Esophagus mucosa (tissue), 1 donor: ENCODE measurements around the gene WRNIP1. TPM values are rescaled to one million over a fixed set of nuclear protein-coding genes. Genes with fewer than 3 reads are reported as not detected.

Source experiments
- ATAC-seq: fragments of 200-7000 bp; cut with Tn5 transposase; one replicate; pipeline ENCODE4 v1.9.1; 2020
- total RNA-seq: library from RNA; stranded (reverse); gene quantifications from one replicate; pipeline ENCODE4 v1.2.4, GENCODE V29; 2023
- donor health status: DM: yes; HTN: yes; CAD: no.

Gene WRNIP1
- 41.2 TPM for total RNA-seq

DNA sequence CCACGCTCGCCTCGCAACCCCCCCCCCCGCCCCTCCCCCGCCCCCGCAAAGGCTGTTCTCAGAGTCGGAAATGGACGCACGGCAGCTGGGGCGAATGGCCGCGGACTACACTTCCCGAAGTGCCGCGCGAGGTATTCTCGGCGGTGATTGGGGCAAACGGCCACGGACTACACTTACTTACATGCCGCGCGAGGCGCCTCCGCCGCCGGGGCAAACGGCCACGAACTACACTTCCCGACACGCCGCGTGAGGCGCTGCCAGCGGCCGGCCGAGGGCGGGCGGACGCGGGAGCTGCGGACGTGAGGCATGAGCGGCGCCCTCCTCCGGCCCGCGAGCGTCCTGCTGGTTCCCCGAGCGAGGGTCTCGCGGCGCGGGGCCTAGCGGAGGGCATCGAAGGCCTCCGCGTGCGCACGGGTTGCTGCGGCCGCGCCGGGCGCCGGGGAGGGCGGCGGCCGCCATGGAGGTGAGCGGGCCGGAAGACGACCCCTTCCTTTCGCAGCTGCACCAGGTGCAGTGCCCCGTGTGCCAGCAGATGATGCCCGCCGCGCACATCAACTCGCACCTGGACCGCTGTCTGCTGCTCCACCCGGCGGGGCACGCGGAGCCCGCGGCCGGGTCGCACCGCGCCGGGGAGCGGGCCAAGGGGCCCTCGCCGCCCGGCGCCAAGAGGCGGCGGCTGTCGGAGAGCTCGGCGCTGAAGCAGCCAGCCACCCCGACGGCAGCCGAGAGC is at the start of gene WRNIP1:
WRNIP1 (plus strand) TSS at position 228 of the 730 bp plus-strand sequence; CDS start at position 458, 230 bp downstream.
- peak; percentile 94 for ATAC-seq

DNA sequence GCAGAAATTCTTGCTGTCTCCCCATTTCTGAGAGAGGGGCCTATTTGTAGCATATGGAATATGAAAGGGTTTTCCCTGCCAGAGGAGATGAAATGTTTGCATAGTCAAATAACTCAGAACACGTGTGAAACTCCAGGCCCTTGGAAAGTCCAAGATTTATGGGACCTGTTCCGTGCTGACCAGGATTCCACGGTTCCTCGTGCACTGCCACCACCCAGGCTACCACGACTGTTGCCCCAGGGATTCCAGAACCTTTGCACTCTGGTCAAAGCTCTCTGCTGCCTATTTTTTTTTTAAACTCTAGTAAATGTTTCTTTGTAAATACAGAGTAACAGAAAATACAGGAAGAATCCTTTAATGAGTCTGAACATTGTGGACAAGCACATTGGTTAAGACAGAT is 49.5 kb upstream of the WRNIP1 start:
- ATAC-seq: no peak

DNA sequence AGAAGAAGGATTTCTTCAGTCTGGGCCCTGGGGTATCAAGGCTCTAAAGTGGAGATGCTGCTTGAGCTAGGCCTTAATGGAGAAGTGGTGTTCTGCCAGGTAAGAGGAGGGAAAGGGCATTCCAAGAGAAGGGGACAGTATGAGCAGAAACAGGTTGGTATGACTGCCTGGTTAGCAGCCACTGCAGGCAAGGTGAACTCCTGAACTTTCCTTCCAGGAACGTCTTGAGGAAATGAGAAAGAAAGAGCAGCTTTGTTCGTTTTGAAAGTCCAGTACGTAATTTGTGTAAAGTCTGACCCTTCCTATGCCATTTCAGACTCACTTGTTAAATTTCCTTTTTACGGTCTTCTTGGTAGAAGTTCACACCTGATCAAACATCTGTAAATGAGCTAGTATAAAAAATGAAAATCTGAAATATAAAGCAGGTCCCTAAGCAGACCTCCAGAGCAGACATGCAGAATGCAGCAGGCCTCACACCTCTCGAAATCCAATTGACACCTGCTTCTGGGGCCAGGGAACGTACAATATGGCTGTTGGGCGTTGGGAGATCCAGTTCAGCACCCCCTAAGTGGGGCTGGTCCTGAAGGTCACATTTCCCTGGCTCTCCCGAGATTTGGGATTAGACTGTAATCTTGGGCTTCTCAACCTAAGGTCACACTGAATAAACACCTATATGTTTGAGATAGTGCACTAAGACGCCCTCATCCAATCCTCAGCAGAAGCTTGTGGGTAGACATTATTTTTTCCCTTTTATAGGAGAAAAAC is 48.1 kb upstream of the WRNIP1 start:
- no peak for ATAC-seq

DNA sequence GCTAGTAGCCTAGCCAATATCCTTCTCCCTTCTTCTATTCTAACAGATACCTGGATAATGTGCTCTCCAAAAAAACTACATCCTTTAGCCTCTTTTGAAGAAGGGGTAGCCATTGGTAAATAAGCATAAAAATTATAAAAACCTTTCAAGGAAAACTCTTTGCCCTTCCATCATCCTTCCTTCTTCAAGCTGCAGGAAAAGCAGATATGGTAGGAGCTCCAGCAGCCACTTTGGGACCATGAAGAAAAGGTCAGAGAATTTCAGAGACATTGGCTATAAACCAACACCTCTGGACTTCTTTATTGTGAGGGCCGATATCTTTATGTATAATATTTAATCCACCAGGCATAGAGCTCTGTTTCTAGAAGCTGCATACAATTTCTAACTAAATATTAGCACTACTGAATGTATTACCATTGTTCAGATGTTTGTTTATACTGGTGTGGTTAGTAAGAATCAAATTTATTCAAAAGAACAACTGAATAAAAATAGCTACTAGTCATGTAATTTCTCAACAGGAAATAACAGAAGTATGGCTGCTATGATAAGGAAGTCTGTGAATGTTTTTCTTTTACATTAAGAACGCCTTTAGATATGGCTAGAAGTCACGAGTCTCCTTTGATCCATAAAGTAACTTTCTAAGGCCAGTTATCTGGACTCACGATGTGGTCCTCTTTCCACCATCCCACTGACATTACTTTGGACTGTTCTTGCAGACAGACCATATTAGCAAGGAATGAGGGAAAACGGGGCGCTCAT is 46.7 kb upstream of the WRNIP1 start:
- no peak for ATAC-seq

DNA sequence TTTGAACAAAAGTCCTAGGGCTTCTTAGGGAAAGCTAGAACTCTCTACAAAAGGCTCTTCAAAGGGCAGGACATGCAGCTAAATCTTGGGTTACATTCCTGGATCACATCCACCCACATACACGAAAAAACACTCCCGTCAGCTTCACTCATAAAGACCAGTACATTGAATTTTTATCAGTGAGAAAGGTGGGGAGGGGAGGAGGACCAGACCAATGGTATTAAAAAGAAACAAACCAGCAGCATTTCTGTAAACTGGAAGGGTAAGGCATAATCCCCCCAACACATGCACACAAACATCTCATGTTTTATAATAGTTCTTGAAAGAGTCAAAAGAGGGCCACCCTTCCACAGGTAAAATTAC is 46.1 kb upstream of the WRNIP1 start:
- ATAC-seq: no peak

DNA sequence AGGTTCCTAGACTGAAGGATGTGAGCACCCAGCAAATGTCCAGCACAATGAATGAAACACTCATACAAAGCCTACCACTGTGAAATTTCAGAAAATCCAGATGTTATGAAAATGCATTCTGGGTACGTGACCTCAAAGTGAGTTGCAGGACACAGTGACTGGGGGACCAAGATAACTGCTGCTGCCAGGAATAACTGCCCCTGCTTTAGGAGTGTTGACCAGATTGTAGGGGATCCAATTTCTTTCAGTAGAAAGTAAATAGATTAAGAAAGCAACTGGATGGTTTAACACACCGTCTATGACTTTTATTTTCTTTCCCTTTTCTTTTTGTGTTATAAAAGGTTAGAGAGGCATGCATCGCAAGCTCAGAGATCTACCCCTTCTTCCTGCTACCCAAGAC is 44.0 kb upstream of the WRNIP1 start:
- no peak for ATAC-seq

DNA sequence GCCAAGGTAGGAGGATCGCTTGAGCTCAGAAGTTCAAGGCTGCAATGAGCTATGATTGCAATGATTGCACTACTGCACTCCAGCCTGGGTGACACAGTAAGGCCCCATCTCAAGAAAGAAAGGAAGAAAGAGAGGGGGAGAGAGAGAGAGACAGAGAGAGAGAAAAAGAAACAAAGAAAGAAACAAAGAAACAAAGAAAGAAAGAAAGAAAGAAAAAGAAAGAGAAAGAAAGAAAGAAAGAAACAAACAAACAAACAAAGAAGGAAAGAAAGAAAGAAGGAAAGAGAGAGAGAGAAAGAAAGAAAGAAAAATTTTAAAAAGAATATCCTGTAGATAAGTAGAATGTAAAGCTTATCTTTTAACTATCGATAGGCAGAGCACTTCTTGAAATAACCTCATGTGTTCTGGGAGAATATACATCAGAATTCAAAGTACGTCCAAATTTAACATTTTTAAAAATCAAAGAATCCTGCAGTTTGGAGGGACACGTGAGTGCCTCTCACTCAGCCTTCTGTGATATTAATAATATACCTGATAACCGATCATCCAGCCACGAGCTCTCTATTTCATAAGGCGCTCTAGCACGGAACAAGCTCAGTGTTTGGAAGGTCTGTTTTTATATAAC is 39.7 kb upstream of the WRNIP1 start:
- no peak for ATAC-seq

DNA sequence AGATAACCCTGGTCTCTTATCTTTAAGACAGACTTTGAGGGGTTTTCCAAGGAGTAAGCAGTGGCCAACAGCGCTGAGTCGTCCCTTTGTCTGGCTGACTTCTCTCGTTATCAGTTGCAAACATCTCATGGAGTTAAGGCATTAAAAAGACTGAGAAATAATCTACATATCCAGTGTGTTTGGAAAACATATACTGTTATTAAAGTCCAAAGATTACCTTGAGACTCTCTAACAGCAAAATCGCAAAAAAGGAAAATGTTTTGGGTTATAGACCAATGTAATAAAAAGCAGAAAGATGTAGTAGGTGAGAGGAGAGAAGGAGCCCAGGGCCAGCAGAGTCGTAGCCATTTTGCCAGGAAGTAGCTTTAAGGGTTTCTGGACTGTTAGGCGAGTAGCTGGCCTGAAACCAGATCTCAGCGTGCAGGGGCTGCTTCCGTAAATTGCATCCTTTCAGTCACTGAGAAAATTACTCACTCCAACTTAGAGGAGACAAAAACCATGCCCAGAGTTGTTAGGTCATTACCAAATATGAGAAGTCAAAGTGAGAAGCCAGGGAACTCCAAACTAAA is 39.1 kb upstream of the WRNIP1 start:
- ATAC-seq: no peak

DNA sequence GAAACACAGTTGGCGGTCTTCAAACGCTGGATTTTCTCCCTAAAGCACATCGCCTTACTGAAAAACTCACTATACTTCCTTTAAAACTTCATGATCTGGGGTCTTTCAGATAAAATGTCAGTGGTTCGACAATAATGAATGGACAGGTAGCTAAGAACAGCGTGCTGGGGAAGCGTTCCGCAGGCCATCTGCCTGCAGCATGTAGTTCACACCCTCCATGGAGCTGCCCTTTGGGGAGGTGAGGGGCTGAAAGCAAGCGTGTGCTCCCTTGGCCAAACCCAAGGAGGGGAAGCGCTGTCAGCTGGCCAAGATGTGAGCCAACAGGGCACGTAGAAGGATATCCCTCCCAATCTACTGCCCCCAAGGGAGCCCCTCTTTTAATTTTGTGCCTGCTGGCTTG is 35.3 kb upstream of the WRNIP1 start:
- ATAC-seq: no peak

DNA sequence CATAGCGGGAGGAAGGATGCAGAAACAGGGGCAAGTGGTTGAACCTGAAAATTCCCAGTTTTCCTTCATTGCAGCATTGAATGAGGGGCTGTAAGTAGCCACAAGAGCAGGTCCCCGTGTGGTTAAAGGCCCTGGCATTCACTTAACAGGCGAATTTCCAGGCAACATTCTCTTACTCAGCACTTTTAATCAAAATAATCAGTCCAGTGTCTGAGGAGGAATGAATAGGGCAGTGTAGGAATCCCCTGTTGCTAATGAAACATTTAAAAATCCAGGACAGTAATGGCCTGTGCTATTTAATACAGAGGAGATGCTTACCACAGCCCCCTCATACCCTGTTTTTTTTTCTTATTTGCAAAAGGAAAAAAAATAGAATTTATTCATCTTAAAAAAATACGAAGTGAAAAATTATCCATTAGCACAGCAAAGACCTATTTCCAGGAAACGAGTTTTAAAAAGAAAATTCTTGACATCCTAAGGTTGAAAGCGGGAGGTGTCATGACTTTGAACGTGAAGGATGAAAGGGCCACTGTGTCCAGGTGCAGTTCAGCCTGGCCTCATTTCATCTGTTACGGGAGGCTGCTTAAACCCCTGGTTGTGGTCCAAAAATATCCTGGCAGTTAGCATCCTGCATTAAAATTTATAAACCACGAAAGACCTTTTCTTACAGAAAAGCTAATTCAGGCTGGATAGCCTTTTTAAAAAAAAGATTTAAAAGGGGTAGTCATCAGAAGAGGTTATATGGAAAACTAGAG is 34.7 kb upstream of the WRNIP1 start:
- ATAC-seq: no peak

DNA sequence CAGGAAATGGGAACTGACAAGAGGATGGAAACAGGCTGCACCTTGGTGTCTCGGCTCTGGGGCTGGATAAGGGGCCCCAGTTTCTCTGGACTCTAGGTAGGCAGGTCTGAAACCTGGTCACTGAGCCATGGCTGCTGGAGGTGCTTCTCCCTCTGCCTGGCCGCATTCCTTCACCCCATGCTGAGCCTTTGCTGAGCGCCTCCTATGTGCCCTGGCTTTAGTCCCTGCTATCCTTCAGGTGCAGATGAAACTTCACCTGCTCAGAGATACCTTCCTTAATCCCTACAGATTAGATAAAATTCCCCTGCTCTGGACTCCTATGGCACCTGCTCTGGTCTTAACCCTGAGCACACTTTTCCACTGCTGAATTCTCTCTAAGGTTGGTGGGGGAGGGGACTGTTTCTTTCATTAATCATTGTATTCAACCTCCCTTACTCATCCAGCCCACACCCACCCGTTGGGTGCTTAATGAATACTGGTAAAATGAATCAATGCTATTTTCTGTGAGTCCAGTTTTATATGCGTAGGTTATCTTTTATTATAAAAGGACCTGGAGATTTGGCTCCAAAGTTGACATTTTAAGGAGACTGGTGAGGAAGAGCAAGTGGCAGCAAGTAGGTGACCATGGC is 33.8 kb upstream of the WRNIP1 start:
- ATAC-seq: peak; percentile 45

DNA sequence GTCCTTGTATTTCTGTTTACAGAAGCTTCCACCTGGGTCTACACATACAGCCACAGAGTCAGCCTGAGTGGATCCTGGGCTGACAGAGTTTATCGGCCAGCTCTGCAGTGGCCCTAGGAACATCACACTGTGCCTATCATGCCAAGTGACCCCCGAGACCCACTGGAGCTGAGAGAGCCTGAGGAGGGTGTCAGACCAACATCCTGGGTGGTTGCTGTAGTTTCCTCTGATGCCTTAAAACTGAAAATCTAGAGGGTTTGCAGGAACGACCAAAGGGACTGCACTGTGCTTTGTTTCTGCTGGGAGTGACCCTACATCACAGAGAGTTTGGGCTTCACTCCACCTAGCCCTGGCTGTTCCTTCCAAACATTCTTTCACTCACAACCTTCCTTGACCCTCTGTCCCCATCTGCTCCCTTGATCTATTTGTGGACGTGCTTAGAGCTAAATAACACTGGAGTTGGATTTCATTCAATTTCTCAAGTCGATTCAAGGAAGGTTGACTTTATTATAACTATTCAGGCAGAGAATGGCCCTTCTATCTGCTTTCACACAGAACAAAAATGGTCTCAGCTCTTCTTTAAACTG is 32.6 kb upstream of the WRNIP1 start:
- no peak for ATAC-seq

DNA sequence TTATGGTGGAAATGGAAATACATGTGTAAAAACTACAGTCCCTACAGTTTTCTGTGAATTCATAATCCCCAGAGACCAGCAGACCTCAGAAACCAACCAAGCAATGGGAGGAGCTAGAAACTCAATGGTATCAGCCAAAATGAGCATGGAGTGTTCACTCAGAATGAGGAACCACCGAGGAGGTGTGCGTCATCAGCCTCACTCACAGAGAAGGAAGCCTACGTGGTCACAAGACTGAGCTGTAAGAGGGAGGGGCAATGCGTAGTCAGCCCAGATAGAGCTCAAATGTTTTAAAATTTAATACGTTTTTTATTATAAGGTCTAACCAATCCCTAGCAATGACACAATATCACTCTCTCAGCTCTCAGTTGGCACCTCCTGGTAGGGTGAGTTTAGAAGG is 31.9 kb upstream of the WRNIP1 start:
- ATAC-seq: peak; percentile 62

DNA sequence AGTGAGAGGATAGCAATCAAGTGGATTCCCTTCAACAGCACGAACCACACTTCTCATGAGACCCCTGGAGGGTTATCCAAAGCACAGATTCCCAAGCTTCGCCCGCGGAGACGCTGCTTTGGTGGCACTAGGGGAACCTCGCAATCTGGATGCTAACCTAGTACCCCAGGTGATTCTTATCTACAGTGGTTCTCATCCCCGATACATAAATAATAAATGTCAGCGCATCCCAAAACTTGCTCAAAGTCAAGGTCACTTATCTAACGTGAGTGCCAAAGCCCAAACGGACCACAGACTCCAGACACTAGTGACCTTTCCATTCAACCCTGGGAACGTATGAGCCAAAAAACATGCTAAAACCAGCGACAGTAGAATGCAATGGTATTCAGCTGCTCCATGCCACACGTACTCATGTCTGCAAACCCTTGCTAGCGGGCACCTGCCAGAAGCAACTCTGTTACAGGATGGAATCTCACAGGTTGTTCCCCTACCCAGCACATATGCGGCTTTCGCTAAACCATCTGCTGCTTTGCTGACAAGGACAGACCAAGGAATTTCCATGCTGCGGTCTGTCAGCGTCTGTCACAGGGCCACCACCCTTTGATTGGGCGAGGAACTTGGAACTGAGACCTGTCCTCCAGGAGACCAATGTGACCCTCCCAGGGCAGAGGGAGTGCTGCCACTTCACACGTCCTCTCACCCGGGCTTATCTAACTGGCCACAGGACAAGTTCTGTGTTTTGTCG is 31.3 kb upstream of the WRNIP1 start:
- no peak for ATAC-seq

DNA sequence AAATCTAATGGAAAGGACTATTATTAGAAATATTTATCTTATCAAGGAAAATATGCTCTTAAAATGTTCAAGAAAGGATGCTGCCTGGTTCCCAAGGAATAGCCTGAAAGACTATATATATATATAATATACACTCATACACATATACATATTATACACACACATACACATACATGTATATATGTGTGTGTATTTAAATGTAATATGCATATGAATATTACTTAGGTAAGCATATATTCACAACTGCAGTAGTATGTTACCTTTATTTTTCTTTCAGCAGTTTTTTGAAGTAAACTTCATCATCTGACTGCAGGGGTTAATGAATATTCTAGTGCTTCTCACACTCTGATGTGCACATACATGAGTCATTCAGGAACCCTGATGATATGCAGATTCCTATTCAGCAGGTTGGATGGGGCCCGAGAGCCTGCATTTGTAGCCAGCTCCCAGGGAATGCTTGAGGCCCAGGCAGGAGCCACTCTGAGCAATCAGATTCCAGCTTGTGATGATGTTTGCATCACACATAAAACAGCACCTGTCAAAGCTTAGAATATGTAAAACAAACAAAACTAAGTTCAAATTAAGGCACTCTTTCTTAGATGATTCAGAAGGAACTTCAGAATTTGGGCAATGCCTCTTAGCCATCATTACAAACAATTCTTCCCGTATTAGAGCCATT is 30.6 kb upstream of the WRNIP1 start:
- ATAC-seq: peak; percentile 84

DNA sequence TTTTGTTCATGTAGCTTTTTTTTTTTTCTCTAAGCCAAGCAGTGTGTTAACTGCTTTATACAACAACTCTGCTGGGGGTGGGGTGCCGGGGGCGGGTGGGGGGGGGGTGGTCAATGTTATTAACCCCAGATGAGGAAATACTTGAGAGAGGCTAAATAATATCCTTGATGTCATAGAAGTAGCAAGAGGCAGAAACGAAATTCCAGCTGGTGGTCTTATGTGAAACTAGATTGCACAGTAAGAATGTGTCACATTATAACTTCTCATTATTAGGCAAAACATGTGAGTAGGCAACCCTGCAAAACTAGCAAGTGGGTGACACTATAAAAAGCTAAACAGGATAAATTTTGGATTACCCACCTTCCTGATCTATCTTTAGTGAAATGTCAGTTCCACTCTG is 27.3 kb upstream of the WRNIP1 start:
- no peak for ATAC-seq

DNA sequence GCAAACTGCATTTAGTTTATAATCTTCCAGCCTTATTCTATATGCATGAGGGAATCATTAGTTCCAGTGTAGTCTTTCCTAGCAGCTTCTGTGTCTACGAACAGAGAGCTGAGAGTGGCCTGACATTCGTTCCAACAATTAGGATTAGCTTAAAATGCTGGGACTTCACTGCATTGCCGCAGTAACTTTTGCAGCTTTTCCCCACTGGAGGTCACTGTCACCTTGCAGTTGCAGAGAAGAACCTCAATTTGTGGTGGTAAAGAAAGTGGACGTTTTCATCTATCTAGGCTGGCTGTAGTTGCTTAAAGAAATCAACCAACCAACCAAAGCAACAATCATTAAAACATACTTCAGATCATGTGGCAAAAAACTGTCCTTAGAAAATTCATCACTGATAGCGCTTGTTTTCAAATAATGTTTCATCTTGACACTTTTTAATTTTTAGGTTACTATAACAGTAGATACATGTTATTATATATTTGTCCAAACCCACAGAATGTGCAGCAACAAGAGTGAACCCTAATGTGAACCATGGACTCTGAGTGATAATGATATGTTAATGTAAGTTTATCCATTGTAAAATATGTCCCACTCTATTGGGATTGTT is 26.7 kb upstream of the WRNIP1 start:
- ATAC-seq: no peak

DNA sequence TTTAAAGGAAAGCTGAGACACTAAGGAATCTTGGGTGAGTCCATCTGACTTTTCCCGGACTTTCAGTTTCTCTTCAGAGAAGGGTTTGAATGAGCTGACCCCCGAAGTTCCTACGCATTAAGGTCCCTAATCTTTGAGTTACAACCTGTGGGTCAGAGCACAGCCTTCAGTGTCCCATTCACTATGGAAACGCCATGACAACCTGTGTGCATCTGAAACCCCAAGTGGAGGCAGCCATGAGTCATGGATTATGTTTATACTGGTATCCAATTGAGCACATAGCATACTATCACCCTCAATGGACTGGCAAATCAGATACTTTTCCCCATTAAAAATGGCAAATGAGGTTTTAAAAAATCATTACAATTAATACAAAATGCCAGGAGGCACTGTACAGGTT is 25.9 kb upstream of the WRNIP1 start:
- ATAC-seq: no peak

DNA sequence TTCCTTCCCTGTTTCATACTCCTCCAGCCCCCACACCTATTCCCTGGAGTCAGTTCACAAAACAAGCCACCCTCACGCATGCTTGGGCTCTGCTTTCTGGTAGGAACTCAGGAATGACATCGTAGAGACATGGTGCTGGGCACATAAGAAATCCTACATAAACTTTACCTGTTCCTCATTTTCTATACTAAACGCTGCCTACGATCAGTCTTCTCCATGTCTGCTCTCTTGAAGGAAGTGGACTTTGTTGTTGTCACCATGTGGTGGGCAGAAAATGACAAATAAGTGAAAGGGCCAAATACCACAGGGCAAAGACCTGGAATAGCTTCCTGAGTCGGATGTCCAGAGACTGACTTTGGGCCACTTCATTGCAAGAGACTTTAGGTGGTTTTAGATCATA is 24.6 kb upstream of the WRNIP1 start:
- ATAC-seq: no peak
